GM19438 (cell line): Measurements from ENCODE around the gene TMEM50A.
"Not testable (repeated sequence)": the region's sequence is repeated elsewhere in the genome, so short reads cannot be mapped to it uniquely, and the experiment has no call there.

Source experiments
- ATAC-seq: cut with Tn5 transposase; IDR thresholded peaks from one replicate; pipeline ENCODE4 v1.9.1; 2021; ENCODE audit warnings: low read depth; ENCODE audit not compliant: unreplicated experiment

TMEM50A gene

GRCh38 chr1:25338188-25338981 lies at the start of gene TMEM50A:
TSS of gene TMEM50A (plus strand) at chr1:25338334. CDS start at chr1:25340487, 2,153 bp downstream.
- ATAC-seq: peak; percentile 68

- ATAC-seq: not testable (repeated sequence)
These were observed 49.5 kb upstream of the TMEM50A start for GRCh38 chr1:25288573-25289101.

DNA sequence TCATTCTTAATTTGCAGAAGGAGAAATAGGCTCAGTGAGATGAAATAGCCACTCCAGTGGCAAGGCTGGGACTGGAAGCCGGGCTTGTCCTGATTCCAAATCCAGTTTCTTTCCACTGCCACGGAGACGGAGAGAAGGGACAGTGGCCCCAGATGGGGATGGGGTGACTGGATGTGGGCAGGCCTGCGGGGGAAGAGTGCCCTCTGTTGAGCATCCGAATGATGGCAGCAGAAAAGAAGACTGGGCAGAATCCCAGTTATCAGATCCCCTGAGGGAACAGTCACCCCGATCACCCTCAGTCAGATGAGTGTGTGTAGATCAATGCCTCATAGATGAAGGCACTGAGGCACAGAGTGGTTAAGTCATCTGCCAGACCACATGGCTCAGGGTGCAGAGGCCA lies 48.1 kb upstream of the TMEM50A start:
- not testable (repeated sequence) for ATAC-seq

GRCh38 chr1:25293426-25293825 lies 44.7 kb upstream of the TMEM50A start:
- not testable (repeated sequence) for ATAC-seq

DNA sequence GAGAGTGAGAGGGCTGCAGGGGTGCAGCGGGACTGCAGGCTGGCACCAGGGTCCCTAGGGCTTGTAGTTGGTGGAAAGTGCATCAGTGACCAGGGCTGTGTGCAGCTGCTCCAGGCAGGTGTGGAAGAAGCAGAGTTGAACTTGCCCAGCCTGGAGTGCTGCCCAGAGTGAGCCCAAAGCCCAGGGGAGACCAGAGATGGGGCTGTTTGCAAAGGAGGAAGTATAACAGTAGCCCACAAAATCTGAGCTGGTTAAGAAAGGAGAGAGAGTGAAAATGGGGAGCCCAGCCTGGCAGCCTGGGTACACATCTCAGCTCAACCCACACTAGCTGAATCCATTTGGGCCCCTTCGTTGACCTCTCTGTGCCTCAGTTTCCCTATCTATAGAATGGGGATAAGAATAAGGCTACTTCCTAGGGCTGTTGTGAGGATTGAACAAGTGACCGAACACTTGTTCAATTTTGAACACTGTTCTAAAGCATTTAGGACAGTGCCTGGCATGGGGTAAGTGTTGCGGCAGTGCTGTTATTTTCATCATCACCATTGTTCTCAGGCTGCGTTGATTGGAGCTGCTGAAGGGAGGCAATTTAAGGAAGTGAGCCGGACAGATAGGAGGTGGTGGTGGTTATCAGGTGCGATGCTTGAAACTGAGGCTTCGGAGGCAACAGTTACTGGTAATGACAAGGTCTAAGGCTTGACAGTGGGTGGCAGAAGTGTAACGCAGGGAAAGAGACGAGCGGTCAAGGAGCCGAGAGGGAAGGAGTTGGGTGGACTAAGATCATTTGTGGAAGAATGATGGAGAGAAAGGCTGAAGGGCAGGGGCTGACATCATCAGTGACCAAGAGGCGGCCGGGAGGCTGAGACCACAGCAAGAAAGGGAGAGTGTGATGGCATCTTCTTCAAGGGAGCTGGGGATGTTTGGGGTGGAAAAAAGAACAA lies 43.0 kb upstream of the TMEM50A start:
- not testable (repeated sequence) for ATAC-seq

DNA sequence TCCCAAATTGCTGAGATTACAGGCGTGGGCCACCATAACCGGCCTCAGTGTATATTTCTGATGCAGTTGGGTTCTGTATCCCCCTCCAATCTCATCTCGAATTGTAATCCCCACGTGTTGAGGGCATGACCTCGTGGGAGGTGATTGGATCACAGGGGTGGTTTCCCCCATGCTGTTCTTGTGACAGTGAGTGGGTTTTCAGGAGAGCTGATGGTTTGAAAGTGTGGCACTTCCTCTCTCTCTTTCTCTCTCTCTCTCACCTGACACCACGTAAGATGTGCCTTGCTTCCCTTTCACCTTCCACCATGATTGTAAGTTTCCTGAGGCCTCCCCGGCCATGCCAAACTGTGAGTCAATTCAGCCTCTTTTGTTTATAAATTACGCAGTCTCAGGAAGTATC lies 41.6 kb upstream of the TMEM50A start:
- not testable (repeated sequence) for ATAC-seq

DNA sequence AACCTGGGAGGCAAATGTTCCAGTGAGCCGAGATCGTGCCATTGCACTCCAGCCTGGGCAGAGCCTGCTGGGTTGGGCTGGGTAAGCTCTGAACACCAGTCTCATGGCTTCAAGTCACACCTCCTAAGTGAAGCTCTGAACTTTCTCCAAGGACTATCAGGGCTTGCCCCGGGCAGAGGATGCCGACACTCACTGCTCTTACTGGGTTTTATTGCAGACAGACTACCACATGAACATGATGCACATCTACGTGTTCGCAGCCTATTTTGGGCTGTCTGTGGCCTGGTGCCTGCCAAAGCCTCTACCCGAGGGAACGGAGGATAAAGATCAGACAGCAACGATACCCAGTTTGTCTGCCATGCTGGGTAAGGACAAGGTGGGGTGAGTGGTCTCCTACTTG lies 37.4 kb upstream of the TMEM50A start:
- not testable (repeated sequence) for ATAC-seq

DNA sequence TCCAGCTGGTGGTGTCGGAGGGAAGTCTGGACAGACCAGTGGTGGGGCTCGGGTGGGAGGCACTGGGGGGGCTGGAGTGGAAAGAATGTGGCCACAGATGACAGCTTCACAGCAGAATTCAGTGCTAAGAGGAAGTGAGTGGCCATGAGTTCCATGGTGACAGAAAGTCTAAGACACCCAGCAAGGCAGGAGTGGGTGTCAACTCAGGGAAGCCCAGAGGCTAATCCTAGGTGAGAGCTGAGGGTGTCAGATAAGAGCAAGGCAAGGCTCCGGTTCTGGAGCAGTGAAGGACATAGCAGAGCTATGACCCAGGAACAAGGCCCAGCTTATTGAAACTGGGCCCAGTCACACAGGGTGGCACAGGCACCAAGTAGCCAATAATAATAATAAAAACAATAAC lies 35.8 kb upstream of the TMEM50A start:
- not testable (repeated sequence) for ATAC-seq

GRCh38 chr1:25304936-25305335 lies 33.2 kb upstream of the TMEM50A start:
- not testable (repeated sequence) for ATAC-seq

- not testable (repeated sequence) for ATAC-seq
These were observed 30.0 kb upstream of the TMEM50A start for GRCh38 chr1:25308168-25308567.

GRCh38 chr1:25309085-25309484 lies 29.0 kb upstream of the TMEM50A start:
- ATAC-seq: not testable (repeated sequence)

DNA sequence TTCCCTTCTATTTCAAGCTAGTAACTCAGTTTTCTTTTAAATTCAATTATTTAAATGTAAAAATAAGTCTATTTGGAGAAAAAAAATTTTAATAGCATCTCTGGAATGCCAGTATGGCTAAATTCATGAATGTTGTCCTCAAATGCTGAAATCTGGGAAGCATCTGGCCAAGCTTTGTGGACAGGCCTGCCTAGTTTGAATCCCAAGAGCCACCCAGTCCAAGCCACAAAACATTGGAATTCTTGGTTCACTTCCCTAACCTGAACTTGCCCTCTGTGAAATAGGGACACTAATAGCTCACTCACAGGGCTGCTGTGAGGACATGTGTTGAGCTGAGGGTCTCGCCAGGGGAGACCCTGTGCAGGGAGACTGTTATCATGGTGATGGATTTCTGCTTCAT lies 28.6 kb upstream of the TMEM50A start:
- not testable (repeated sequence) for ATAC-seq

- not testable (repeated sequence) for ATAC-seq
These were observed 25.2 kb upstream of the TMEM50A start for GRCh38 chr1:25312806-25313470.

DNA sequence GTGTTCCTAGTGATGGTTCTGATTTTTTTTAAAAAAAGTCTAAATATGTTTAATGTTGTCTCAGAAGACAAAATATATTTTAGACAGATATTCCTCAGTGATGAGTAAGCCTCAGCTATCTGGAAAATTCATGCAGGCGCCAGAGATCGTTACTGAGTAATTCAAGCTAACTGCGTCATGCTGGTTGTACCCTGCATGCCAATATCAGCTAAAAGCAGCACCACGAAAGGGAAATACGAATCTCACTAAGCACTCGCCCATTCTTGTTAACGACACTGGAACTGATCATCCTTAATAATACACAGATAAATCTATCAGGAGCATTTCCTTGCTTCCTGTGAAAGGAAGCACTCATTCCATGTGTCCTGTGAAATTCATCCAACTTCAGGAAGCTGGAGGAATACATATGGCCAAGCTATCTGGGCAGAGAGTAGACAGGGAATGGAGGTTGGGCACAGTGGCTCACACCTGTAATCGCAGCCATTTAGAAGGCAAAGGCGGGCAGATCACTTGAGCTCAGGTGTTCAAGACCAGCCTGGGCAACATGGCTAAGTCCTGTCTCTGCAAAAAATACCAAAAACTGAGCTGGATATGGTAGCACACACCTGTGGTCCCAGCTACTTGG lies 17.7 kb upstream of the TMEM50A start:
- ATAC-seq: not testable (repeated sequence)

- ATAC-seq: not testable (repeated sequence)
These were observed 16.0 kb upstream of the TMEM50A start for GRCh38 chr1:25322127-25322526.

- not testable (repeated sequence) for ATAC-seq
These were observed 13.7 kb upstream of the TMEM50A start for GRCh38 chr1:25324407-25324806.

- ATAC-seq: not testable (repeated sequence)
These were observed 10.0 kb upstream of the TMEM50A start for GRCh38 chr1:25327864-25328790.

DNA sequence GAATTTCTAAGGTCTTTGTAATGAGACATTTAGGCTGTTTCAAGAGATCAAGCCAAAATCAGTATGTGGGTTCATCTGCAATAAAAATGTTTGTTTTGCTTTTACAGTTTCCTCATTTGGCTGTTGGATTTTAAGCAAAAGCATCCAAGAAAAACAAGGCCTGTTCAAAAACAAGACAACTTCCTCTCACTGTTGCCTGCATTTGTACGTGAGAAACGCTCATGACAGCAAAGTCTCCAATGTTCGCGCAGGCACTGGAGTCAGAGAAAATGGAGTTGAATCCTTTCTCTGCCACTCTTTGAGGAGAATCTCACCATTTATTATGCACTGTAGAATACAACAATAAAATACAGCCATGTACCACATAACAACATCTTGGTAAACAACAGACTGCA lies 9.3 kb upstream of the TMEM50A start:
- not testable (repeated sequence) for ATAC-seq

GRCh38 chr1:25329336-25329735 lies 8.8 kb upstream of the TMEM50A start:
- ATAC-seq: not testable (repeated sequence)
